Measurements from ENCODE around the gene CHPF2.

DNA sequence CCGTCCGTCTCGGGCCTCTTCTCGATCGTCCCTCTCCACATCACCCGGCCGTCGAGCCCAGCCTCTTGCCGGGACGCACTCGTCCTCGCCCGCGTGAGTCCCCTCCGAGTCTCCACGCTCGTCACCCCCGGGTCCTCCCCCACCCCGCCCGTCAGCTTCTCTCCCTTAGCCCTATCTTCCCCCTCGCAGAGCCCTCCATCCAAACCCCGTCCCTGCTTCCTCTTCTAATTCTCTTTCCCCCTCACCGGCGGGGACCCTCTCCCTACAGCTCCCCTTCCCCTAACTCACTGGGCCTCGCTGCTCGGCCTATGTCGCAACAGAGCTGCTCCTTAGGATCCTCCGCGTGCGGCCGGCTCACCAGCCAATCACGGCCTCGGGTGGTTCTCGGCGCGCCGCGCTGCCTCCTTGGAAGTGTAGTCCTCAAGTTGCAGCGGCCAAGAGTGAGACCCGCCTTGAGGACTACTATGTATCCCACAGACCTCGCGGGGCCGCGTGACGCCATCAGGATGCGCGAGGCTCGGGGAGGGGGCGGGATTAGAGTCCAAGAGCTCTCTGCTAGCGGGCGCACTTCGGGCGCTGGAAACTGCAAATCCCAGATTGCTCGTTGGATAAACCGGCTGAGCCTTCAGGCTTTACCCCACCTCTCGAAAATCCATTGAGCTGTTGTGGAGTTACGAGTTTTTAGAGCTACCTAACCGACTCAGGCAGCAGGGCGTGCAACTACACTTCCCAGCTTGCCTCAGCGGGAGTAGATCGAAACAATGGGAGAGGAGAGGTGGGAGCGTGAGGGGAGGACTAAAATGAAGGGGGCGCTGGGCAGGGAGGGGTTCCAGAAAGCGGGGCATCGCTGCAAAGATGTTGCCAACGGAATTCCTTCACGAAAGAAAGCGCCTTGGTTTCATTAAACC is 5.2 kb upstream of the CHPF2 start, which contains the start of gene ABCF2:
- TF ChIP-seq, protein P1, sequence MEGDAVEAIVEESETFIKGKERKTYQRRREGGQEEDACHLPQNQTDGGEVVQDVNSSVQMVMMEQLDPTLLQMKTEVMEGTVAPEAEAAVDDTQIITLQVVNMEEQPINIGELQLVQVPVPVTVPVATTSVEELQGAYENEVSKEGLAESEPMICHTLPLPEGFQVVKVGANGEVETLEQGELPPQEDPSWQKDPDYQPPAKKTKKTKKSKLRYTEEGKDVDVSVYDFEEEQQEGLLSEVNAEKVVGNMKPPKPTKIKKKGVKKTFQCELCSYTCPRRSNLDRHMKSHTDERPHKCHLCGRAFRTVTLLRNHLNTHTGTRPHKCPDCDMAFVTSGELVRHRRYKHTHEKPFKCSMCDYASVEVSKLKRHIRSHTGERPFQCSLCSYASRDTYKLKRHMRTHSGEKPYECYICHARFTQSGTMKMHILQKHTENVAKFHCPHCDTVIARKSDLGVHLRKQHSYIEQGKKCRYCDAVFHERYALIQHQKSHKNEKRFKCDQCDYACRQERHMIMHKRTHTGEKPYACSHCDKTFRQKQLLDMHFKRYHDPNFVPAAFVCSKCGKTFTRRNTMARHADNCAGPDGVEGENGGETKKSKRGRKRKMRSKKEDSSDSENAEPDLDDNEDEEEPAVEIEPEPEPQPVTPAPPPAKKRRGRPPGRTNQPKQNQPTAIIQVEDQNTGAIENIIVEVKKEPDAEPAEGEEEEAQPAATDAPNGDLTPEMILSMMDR (IDR thresholded peaks at IDR 0.05 in 8 of 11, conservative IDR thresholded peaks at IDR 0.05 in 3 of 11), result peak in 3 of 11 experiments; percentile 14 to 46 (median 32)
- TF ChIP-seq POLR2AphosphoS5 (IDR thresholded peaks at IDR 0.05) (peak; percentile 88 to 94 (median 90)), POLR2A (IDR thresholded peaks at IDR 0.05) (peak; percentile 5 to 31 (median 7))

All from spleen (tissue), 7 donors.